ENCODE measurements around the gene IFT172.

IFT172 gene

DNA sequence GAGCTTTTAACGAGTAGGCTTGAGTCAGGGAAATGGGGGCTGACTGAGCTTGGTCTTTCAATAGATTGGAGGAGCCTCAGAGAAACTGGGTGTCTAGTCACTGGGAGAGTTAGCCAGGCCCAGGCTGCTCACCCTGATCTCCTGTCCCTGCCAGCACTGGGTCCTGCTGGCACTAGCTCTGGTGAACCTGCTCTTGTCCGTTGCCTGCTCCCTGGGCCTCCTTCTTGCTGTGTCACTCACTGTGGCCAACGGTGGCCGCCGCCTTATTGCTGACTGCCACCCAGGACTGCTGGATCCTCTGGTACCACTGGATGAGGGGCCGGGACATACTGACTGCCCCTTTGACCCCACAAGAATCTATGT is 46.6 kb downstream of the IFT172 start:
- no peak overlapping the region for H3K4me3 ChIP-seq (ENCODE audit: control insufficient read depth, low read depth, low read length)
- TF ChIP-seq, protein P1, sequence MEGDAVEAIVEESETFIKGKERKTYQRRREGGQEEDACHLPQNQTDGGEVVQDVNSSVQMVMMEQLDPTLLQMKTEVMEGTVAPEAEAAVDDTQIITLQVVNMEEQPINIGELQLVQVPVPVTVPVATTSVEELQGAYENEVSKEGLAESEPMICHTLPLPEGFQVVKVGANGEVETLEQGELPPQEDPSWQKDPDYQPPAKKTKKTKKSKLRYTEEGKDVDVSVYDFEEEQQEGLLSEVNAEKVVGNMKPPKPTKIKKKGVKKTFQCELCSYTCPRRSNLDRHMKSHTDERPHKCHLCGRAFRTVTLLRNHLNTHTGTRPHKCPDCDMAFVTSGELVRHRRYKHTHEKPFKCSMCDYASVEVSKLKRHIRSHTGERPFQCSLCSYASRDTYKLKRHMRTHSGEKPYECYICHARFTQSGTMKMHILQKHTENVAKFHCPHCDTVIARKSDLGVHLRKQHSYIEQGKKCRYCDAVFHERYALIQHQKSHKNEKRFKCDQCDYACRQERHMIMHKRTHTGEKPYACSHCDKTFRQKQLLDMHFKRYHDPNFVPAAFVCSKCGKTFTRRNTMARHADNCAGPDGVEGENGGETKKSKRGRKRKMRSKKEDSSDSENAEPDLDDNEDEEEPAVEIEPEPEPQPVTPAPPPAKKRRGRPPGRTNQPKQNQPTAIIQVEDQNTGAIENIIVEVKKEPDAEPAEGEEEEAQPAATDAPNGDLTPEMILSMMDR (IDR thresholded peaks at IDR 0.05; ENCODE audit: control insufficient read depth, insufficient read depth, low read depth, low read length, missing control alignments): no peak
- no peak for DNase-seq (ENCODE audit: low read depth)

DNA sequence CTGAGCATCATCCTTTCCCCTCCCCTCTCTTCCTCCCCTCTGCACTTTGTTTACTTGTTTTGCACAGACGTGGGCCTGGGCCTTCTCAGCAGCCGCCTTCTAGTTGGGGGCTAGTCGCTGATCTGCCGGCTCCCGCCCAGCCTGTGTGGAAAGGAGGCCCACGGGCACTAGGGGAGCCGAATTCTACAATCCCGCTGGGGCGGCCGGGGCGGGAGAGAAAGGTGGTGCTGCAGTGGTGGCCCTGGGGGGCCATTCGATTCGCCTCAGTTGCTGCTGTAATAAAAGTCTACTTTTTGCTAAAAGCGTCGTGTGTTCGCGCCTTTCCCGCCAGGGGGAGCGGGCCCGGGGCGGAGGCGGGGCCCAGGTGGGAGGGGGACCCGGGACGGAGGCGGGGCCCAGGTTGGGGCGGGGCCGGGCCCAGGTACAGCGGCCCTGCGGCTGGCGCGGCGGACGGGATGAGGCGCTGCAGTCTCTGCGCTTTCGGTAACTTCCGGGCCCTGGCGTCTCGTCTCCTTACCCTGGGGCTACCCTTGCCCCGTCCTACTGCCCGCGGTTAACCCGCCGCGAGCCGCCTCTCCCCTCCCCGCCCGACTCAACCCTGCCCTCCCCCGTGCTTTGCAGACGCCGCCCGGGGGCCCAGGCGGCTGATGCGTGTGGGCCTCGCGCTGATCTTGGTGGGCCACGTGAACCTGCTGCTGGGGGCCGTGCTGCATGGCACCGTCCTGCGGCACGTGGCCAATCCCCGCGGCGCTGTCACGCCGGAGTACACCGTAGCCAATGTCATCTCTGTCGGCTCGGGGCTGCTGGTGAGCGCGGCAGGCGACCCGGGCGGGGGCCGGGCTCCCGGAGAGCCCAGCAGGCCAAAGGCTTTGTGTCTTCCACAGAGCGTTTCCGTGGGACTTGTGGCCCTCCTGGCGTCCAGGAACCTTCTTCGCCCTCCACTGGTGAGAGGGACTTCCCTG is 47.3 kb downstream of the IFT172 start, which contains the start of gene KRTCAP3:
KRTCAP3 (plus strand) TSS at position 424 of the 962 bp plus-strand sequence; CDS start at position 456, 32 bp downstream.
- DNase-seq (ENCODE audit: low read depth): no peak
- TF ChIP-seq, protein P1 (IDR thresholded peaks at IDR 0.05; ENCODE audit: control insufficient read depth, insufficient read depth, low read depth, low read length, missing control alignments): no peak
- no peak within 1 kb of the TSS for H3K4me3 ChIP-seq (ENCODE audit: control insufficient read depth, low read depth, low read length)

DNA sequence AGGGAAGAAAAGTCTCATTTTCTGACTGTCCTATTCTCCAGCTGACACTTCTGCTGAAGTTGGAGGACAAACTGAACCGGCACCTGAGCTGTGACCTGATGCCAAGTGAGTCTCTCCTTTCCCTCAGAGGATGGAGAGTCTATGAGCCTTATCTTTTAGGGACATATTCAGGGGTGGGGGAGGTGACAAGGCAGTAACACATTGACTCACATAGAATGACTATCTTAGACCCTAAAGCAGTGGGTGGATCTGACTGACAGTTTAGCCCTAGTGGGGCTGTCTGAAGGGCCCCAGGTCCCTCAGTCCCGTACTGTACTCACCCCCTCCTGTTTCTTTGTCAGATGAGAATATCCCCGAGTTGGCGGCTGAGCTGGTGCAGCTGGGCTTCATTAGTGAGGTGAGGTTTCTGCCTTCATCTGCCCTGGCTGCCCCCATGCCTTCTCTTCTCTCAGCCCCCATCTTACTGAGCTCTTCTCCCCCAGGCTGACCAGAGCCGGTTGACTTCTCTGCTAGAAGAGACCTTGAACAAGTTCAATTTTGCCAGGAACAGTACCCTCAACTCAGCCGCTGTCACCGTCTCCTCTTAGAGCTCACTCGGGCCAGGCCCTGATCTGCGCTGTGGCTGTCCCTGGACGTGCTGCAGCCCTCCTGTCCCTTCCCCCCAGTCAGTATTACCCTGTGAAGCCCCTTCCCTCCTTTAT is 48.2 kb downstream of the IFT172 start:
- H3K4me3 ChIP-seq (ENCODE audit: control insufficient read depth, low read depth, low read length): no peak overlapping the region
- no peak for DNase-seq (ENCODE audit: low read depth)
- TF ChIP-seq, protein P1 (IDR thresholded peaks at IDR 0.05; ENCODE audit: control insufficient read depth, insufficient read depth, low read depth, low read length, missing control alignments): no peak

GRCh38 chr2:27435628-27436027 is 53.9 kb downstream of the IFT172 start:
- no peak overlapping the region for H3K4me3 ChIP-seq (ENCODE audit: control insufficient read depth, low read depth, low read length)
- TF ChIP-seq, protein P1 (IDR thresholded peaks at IDR 0.05; ENCODE audit: control insufficient read depth, insufficient read depth, low read depth, low read length, missing control alignments): no peak
- DNase-seq (ENCODE audit: low read depth): no peak

DNA sequence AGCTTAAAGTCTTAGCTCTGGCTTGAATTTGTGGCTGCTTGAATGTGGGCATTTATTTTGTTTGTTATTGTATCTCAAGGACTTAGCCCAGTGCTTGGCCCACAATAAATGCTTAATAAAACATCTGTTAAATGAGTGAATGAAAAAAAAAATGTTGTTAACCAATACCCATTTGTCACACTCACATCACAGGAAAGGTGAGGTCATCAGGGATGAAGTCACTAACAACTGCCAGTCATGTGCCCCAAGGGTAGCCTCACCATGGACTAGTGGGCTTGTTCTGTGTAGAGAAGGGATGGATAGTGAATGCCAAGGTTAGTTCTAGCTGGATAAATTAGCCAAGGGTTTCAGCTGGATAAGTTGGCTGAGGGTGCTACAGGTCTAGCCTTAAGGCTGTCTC is 58.1 kb downstream of the IFT172 start:
- no peak overlapping the region for H3K4me3 ChIP-seq (ENCODE audit: control insufficient read depth, low read depth, low read length)
- DNase-seq (ENCODE audit: low read depth): no peak
- TF ChIP-seq, protein P1 (IDR thresholded peaks at IDR 0.05; ENCODE audit: control insufficient read depth, insufficient read depth, low read depth, low read length, missing control alignments): no peak

DNA sequence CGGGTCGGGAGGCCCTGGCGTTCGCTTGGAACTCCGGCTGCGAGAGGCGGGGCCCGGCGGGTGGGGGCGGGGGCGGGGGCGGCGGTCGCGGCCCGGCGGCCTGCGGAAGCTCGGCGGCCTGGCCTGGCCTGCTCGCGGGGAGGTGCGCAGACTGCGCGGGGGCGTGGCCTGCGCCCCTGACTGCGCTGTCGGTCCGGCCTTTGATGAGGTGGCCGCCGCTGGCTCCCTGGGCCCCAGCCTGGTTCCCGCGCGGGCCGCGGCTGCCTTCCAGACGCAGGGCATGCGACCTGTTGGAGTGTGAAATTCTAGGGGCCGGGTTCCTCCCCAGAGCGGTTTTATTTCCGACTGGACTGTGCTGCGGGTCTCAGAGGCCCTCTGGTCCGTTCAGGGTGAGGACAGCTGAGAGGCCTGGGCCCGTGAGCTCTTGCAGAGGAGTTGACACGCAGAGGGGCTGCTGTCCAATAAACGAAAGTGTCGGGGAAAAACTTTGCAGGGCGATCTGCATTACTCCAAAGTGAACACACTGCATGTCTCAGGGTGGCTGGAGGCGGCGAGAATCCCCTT is 60.5 kb downstream of the IFT172 start:
- peak overlapping the region; percentile 75 for H3K4me3 ChIP-seq (ENCODE audit: control insufficient read depth, low read depth, low read length)
- TF ChIP-seq, protein P1 (IDR thresholded peaks at IDR 0.05; ENCODE audit: control insufficient read depth, insufficient read depth, low read depth, low read length, missing control alignments): no peak
- no peak for DNase-seq (ENCODE audit: low read depth)

All from AG09309 (cell line).